ENCODE measurements around the gene TDRD1.

Gene TDRD1

DNA sequence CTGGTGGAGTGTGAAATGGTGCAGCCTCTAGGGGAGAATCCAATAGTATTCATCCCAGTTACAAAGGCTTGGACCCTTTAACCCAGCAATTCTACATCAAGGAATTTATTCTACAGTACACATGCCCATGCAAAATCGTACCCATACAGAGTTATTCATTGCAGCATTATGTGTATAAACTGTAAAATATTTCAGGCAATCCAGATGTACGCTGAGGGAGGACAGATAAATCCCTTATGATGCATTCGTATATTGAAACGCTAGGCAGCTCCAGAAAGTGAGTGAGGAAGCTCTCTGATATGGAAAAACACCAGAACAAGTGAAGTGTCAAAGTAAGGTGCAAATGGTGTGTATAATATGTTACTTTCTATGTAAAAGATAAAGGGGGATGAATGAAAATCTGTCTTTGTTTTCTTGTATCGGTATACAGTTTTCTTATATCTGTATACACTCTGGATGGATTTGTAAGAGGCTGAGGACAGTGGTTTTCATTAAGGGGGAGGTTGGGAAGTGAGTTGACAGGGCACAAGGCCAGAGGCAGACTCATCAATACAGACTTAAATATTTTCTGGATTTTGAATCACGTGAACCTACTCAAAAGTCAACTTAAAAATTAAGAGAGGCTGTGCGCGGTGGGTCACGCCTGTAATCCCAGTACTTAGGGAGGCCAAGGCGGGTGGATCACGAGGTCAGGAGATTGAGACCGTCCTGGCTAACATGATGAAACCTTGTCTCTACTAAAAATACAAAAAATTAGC lies 77.0 kb downstream of the TDRD1 start:
- no peak for TF ChIP-seq SNAI2 (CRISPR knock-in tag; IDR thresholded peaks at IDR 0.05)
- TF ChIP-seq RARB (CRISPR knock-in tag; IDR thresholded peaks at IDR 0.05) = no peak
- TF ChIP-seq ARNTL (CRISPR knock-in tag; IDR thresholded peaks at IDR 0.05; ENCODE audit: borderline replicate concordance, low read depth) = no peak
- no peak for TF ChIP-seq ZNF70 (CRISPR knock-in tag; IDR thresholded peaks at IDR 0.05)
- TF ChIP-seq TOX (CRISPR knock-in tag; IDR thresholded peaks at IDR 0.05; ENCODE audit: borderline replicate concordance) = no peak
- TF ChIP-seq OSR1 (CRISPR knock-in tag; IDR thresholded peaks at IDR 0.05) = no peak
- TF ChIP-seq CSDC2 (CRISPR knock-in tag; IDR thresholded peaks at IDR 0.05) = no peak
- no peak for ATAC-seq

DNA sequence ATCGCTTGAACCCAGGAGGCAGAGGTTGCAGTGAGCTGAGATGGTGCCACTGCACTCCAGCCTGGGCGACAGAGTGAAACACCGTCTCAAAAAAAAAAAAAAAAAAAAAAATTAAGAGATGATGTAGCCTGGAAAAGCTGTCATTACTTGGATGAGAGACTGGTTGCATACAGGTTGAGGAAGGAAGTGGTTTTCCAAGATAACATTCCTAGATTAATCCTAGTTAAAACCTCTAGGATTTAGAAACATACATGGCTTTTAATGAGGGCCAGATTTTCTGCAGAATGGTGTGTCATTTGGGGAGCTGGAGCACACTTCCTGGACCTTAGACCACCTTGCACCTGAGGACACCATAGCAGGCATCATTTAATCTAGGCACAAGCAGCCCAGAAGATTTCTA lies 77.7 kb downstream of the TDRD1 start:
- no peak for TF ChIP-seq GLIS3 (CRISPR knock-in tag; IDR thresholded peaks at IDR 0.05)
- no peak for TF ChIP-seq ZC3H10 (CRISPR knock-in tag; IDR thresholded peaks at IDR 0.05)
- TF ChIP-seq TCF4 (CRISPR knock-in tag; IDR thresholded peaks at IDR 0.05; ENCODE audit: borderline replicate concordance) = no peak
- TF ChIP-seq TOX (CRISPR knock-in tag; IDR thresholded peaks at IDR 0.05; ENCODE audit: borderline replicate concordance) = no peak
- TF ChIP-seq CSDC2 (CRISPR knock-in tag; IDR thresholded peaks at IDR 0.05) = no peak
- no peak for TF ChIP-seq ZFP3 (CRISPR knock-in tag; IDR thresholded peaks at IDR 0.05)
- no peak for TF ChIP-seq ZNF8 (CRISPR knock-in tag; IDR thresholded peaks at IDR 0.05)
- TF ChIP-seq OSR1 (CRISPR knock-in tag; IDR thresholded peaks at IDR 0.05) = no peak
- no peak for TF ChIP-seq ZNF70 (CRISPR knock-in tag; IDR thresholded peaks at IDR 0.05)
- TF ChIP-seq, protein P1, sequence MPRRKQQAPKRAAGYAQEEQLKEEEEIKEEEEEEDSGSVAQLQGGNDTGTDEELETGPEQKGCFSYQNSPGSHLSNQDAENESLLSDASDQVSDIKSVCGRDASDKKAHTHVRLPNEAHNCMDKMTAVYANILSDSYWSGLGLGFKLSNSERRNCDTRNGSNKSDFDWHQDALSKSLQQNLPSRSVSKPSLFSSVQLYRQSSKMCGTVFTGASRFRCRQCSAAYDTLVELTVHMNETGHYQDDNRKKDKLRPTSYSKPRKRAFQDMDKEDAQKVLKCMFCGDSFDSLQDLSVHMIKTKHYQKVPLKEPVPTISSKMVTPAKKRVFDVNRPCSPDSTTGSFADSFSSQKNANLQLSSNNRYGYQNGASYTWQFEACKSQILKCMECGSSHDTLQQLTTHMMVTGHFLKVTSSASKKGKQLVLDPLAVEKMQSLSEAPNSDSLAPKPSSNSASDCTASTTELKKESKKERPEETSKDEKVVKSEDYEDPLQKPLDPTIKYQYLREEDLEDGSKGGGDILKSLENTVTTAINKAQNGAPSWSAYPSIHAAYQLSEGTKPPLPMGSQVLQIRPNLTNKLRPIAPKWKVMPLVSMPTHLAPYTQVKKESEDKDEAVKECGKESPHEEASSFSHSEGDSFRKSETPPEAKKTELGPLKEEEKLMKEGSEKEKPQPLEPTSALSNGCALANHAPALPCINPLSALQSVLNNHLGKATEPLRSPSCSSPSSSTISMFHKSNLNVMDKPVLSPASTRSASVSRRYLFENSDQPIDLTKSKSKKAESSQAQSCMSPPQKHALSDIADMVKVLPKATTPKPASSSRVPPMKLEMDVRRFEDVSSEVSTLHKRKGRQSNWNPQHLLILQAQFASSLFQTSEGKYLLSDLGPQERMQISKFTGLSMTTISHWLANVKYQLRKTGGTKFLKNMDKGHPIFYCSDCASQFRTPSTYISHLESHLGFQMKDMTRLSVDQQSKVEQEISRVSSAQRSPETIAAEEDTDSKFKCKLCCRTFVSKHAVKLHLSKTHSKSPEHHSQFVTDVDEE (CRISPR knock-in tag; IDR thresholded peaks at IDR 0.05) = no peak
- TF ChIP-seq ESRRG (CRISPR knock-in tag; IDR thresholded peaks at IDR 0.05) = no peak
- no peak for TF ChIP-seq ZFP30 (CRISPR knock-in tag; IDR thresholded peaks at IDR 0.05)
- ATAC-seq = no peak

DNA sequence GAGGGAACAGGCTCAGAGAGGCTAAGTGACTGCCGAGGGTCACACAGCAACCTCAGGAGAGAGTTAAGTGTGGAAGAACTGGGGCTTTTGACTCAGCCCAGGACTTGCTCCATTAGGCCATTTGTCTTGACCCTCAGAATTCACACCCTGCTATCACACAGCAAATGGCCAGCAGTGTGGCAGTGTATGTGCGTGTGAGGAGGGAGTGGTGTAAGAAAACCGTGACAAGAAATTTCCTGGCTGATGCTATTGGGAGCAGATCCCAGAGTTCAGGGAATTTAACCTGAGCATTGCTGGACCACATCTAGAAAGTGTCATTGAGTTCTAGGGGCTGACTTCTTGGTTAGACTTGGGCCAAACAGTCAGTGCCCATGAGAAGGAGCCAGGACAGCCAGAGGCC lies 78.3 kb downstream of the TDRD1 start:
- no peak for ATAC-seq
- TF ChIP-seq CSDC2 (CRISPR knock-in tag; IDR thresholded peaks at IDR 0.05) = no peak
- no peak for TF ChIP-seq ARNTL (CRISPR knock-in tag; IDR thresholded peaks at IDR 0.05; ENCODE audit: borderline replicate concordance, low read depth)
- no peak for TF ChIP-seq RARB (CRISPR knock-in tag; IDR thresholded peaks at IDR 0.05)
- no peak for TF ChIP-seq BACH2 (CRISPR knock-in tag; IDR thresholded peaks at IDR 0.05; ENCODE audit: borderline replicate concordance)
- no peak for TF ChIP-seq ZC3H10 (CRISPR knock-in tag; IDR thresholded peaks at IDR 0.05)
- TF ChIP-seq, protein P2, sequence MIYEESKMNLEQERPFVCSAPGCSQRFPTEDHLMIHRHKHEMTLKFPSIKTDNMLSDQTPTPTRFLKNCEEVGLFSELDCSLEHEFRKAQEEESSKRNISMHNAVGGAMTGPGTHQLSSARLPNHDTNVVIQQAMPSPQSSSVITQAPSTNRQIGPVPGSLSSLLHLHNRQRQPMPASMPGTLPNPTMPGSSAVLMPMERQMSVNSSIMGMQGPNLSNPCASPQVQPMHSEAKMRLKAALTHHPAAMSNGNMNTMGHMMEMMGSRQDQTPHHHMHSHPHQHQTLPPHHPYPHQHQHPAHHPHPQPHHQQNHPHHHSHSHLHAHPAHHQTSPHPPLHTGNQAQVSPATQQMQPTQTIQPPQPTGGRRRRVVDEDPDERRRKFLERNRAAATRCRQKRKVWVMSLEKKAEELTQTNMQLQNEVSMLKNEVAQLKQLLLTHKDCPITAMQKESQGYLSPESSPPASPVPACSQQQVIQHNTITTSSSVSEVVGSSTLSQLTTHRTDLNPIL (CRISPR knock-in tag; IDR thresholded peaks at IDR 0.05; ENCODE audit: low read depth) = no peak
- TF ChIP-seq SNAI2 (CRISPR knock-in tag; IDR thresholded peaks at IDR 0.05) = no peak
- TF ChIP-seq, protein P1 (CRISPR knock-in tag; IDR thresholded peaks at IDR 0.05) = no peak
- TF ChIP-seq, protein P3, sequence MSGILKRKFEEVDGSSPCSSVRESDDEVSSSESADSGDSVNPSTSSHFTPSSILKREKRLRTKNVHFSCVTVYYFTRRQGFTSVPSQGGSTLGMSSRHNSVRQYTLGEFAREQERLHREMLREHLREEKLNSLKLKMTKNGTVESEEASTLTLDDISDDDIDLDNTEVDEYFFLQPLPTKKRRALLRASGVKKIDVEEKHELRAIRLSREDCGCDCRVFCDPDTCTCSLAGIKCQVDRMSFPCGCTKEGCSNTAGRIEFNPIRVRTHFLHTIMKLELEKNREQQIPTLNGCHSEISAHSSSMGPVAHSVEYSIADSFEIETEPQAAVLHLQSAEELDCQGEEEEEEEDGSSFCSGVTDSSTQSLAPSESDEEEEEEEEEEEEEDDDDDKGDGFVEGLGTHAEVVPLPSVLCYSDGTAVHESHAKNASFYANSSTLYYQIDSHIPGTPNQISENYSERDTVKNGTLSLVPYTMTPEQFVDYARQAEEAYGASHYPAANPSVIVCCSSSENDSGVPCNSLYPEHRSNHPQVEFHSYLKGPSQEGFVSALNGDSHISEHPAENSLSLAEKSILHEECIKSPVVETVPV (CRISPR knock-in tag; IDR thresholded peaks at IDR 0.05) = no peak
- no peak for TF ChIP-seq GLIS3 (CRISPR knock-in tag; IDR thresholded peaks at IDR 0.05)
- no peak for TF ChIP-seq ESRRG (CRISPR knock-in tag; IDR thresholded peaks at IDR 0.05)
- no peak for TF ChIP-seq ZFP3 (CRISPR knock-in tag; IDR thresholded peaks at IDR 0.05)
- TF ChIP-seq, protein P4, sequence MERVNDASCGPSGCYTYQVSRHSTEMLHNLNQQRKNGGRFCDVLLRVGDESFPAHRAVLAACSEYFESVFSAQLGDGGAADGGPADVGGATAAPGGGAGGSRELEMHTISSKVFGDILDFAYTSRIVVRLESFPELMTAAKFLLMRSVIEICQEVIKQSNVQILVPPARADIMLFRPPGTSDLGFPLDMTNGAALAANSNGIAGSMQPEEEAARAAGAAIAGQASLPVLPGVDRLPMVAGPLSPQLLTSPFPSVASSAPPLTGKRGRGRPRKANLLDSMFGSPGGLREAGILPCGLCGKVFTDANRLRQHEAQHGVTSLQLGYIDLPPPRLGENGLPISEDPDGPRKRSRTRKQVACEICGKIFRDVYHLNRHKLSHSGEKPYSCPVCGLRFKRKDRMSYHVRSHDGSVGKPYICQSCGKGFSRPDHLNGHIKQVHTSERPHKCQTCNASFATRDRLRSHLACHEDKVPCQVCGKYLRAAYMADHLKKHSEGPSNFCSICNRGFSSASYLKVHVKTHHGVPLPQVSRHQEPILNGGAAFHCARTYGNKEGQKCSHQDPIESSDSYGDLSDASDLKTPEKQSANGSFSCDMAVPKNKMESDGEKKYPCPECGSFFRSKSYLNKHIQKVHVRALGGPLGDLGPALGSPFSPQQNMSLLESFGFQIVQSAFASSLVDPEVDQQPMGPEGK (CRISPR knock-in tag; IDR thresholded peaks at IDR 0.05; ENCODE audit: borderline replicate concordance) = no peak

Data from SK-N-SH treated with all-trans-retinoic acid at 6 μM for 48 hours (cell line).